ENCODE measurements around the gene PPARG.
"Not testable (repeated sequence)": the region's sequence is repeated elsewhere in the genome, so short reads cannot be mapped to it uniquely, and the experiment has no call there.

DNA sequence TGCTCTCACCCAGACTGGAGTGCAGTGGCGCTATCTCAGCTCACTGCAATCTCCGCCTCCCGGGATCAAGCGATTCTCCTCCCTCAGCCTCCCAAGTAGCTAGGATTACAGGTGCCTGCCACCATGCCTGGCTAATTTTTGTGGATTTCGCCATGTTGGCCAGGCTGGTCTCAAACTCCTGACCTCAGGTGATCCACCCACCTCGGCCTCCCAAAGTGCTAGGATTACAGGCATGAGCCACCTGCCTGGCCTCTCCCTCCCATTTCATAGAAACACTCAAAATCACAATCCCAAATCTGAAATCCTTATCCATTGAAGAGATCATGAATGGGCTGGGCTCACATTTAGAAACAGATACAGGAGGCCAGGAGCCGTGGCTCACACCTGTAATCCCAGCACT lies 180.4 kb downstream of the PPARG start:
- TF ChIP-seq, protein P1, sequence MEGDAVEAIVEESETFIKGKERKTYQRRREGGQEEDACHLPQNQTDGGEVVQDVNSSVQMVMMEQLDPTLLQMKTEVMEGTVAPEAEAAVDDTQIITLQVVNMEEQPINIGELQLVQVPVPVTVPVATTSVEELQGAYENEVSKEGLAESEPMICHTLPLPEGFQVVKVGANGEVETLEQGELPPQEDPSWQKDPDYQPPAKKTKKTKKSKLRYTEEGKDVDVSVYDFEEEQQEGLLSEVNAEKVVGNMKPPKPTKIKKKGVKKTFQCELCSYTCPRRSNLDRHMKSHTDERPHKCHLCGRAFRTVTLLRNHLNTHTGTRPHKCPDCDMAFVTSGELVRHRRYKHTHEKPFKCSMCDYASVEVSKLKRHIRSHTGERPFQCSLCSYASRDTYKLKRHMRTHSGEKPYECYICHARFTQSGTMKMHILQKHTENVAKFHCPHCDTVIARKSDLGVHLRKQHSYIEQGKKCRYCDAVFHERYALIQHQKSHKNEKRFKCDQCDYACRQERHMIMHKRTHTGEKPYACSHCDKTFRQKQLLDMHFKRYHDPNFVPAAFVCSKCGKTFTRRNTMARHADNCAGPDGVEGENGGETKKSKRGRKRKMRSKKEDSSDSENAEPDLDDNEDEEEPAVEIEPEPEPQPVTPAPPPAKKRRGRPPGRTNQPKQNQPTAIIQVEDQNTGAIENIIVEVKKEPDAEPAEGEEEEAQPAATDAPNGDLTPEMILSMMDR (IDR thresholded peaks at IDR 0.05): not testable (repeated sequence)
- TF ChIP-seq POLR2A, EP300 (IDR thresholded peaks at IDR 0.05): not testable (repeated sequence)

All from upper lobe of left lung (tissue), 4 donors.